GM20000 (cell line): ENCODE data around the gene SPG11.

Experiments used
- DNase-seq: peaks from one replicate; pipeline ENCODE4 v3.0.0; 2012; ENCODE audit warnings: low spot score
- TF ChIP-seq, protein P1 (sequence below): IDR thresholded peaks from 2 replicates; pipeline ENCODE4 v1.5.1; 2012; ENCODE audit warnings: mild to moderate bottlenecking, control low read depth; ENCODE audit errors: extremely low read depth, missing control alignments

The SPG11 gene

DNA sequence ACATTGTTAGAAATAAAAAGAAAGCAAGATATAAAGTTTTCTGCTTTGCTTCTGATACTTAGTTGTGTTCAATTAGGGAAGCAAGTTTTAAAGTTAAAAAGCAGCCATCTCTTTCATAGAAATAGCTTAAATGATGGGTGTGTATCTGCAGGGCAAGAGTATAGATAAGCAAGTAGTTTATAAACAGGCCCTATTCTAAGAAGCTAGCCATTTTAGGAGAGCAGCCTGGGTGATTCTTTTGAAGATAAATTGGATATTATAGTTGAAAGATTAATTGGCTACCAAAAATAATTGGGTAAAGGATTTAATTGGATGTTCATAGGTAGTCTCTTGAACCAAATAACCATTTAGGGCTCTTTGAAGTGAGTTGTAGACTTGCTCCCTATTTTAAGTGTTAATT, 120.9 kb downstream of the SPG11 start:
- TF ChIP-seq, protein P1, sequence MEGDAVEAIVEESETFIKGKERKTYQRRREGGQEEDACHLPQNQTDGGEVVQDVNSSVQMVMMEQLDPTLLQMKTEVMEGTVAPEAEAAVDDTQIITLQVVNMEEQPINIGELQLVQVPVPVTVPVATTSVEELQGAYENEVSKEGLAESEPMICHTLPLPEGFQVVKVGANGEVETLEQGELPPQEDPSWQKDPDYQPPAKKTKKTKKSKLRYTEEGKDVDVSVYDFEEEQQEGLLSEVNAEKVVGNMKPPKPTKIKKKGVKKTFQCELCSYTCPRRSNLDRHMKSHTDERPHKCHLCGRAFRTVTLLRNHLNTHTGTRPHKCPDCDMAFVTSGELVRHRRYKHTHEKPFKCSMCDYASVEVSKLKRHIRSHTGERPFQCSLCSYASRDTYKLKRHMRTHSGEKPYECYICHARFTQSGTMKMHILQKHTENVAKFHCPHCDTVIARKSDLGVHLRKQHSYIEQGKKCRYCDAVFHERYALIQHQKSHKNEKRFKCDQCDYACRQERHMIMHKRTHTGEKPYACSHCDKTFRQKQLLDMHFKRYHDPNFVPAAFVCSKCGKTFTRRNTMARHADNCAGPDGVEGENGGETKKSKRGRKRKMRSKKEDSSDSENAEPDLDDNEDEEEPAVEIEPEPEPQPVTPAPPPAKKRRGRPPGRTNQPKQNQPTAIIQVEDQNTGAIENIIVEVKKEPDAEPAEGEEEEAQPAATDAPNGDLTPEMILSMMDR, result no peak
- DNase-seq, result no peak

DNA sequence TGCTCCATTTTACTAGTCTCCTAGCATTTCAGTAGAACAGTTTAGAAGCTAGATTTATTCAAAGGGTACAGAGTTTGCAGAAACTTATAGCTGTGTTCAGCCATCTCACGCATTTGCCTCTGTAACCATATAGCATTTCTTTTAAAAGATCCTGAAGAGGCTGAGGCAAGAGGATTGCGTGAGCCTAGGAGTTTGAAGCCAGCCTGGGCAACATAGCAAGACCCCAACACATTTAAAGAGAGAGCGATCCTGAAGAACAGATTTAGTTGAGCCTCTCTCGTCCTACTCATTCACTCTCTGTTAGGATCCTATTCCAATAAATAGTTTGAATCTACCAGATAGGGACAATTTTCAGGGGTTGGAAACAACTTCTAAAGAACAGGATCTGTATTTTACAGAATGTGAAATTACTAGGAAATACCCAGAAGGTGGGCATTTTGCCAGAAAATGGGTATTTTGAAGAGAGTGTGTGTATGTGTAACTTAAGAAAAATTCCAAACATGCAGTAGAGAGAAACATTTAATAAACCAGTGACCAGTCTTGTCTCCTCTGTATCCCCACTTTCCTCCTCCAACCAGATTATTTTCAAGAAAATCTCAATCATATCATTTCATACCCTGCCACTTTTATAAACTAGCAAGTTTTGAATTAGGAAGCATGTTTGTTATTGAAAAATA, 122.0 kb downstream of the SPG11 start:
- DNase-seq, result no peak
- TF ChIP-seq, protein P1, result no peak

DNA sequence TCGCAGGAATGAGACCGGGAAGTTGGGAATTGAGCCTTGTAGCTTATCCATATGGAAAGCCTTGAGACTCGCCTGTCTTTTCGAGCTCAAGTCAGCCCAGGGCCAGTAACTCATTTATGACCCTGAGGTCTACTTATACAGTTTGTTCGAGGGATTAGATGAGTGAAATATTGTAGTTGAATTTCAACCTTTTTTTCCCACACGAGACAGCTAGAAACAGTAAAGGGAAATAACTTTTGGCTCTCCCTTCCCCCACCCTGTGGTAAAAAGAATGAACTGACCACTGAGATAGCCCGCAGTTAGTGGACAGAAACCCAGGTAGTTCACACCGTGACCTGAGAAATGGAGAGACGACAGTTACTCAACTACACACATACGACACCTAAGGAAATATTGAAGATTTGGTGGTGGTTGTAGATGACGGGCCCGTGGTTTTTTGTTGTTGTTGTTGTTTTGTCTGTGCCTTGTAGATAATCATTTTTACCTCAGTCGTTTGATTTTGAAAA, 125.7 kb downstream of the SPG11 start:
- TF ChIP-seq, protein P1, result no peak
- DNase-seq, result peak; percentile 19

DNA sequence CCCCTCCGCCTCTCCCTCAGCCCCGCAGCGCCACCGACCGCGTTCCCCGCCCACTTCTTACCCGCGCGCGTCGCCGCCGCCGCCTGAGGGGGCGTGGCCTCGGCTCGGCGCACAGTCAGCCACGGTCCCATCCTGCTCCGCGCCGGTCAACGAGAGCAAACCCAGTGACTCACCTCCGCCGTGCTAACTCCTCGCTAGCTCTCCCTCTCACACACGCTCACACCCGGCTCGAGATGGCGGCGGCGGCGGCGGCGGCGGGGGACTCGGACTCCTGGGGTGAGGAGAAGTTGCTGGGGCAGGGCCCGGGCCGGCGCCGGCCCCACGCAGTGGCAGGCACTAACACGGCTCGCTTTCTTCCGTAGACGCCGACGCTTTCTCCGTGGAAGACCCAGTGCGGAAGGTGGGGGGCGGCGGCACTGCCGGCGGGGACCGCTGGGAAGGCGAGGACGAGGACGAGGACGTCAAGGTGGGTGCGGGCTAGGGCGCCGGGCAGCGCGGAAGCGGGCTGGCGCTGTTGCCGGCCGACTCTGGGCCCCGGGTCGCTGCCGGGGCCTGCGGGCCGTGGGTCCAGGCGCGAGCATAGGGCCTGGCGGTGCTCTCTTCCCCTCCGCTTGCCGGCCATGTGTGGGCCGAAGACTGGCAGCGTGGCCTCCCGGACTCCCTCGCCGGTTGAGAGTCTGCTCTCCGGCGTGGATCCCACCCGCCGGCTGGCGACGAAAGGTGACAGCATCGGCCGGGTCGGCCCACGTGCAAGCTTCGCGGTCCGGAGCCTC, 126.3 kb downstream of the SPG11 start, which contains the start of gene EIF3J:
Gene EIF3J, plus strand, starts transcription at position 186 of the 773 bp plus-strand sequence. Its CDS starts 48 bp downstream, at position 234.
- peak; percentile 98 for DNase-seq
- TF ChIP-seq, protein P1, result no peak

DNA sequence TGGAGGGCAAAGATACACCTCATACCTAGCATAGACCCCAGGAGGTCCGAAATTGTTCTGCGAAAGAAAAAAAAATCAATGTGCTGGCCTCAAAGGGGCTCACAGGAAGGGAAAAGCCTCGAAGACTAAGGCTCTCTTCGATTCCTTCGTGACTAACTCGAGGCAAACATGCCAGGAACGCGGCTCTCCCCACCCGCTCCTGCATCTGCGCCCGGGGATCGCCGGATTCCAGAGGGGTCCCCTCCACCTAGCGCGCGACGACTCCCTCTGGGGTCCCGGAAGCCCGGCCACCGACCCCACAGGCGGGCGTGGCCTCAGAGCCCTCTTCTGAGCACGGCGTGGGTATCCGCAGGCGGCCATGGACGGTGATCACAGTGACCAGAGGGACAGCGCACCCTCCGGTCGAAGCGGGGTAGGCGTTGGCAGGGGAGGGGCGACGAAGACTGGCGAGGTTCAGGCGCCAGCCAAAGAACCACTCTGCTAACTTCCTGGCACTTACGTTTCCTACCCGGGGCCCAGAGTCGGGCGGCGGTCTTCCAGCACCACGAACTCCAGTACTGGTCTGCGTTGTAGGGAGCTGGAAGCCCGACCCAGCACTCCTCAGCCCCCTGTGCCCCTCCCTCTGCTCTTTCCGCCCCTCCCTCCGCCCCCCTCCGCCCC, 127.0 kb downstream of the SPG11 start:
- no peak for DNase-seq
- TF ChIP-seq, protein P1, result peak; percentile 36

DNA sequence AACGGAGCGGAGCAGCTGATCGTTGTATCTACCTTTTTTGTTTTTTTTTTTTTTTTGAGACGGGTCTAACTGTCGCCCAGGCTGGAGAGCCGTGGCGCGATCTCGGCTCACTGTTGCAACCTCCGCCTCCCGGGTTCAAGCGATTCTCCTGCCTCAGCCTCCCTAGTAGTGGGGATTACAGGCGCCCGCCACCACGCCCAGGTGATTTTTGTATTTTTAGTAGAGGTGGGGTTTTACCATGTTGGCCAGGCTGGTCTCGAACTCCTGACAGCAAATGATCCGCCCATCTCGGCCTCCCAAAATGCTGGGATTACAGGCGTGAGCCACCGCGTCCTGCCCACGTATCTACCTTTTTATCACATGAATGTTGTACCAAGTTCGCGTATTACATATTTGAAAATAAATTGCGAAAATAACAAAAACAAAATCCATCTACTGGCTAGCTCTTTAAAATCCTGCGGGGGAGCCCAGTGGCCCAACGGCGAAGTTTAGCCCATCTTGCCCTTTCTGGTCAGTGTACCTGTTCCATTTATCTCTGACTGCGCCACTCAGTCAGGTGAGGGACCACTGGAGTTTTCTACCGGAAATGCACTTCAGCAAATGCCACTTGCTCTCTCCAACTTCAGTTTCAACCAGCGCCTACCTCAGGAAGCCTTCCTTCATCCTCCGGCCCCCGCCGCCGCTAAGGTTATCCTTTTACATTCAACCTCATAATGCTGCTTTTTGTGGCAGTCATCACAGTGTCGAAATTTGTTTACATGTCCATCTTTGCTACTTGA, 127.8 kb downstream of the SPG11 start:
- TF ChIP-seq, protein P1, result no peak
- no peak for DNase-seq
